Panc1 (cell line): ENCODE data around the gene DMBT1. TPM values are rescaled to one million over a fixed set of nuclear protein-coding genes. Genes with fewer than 3 reads are reported as not detected.

Experiments
- ATAC-seq: fragments of 200-7000 bp; cut with Tn5 transposase; 2 replicates; pipeline ENCODE4 v1.9.1; 2020; ENCODE audit warnings: mild to moderate bottlenecking, moderate library complexity
- BruUV-seq: library from RNA; stranded (reverse); fragments of 400-500 nt; replicated peaks from 2 replicates; lab custom pipeline; 2021; lab: Mats Ljungman, UMichigan
- CTCF ChIA-PET: fragments of 300-600 bp; sonication (Branson Sonifier 250); formaldehyde crosslinking; loops from one replicate; lab custom pipeline; 2022; ENCODE audit warnings: antibody characterized with exemption; lab: Charles Lee
- POLR2A ChIA-PET: fragments of 300-600 bp; sonication (Branson Sonifier 250); formaldehyde crosslinking; loops from one replicate; lab custom pipeline; 2022; ENCODE audit warnings: antibody characterized with exemption; lab: Charles Lee
- DNase-seq: peaks from one replicate; pipeline ENCODE4 v3.0.0-alpha.2; 2010; ENCODE audit warnings: low read depth, low spot score
- H3K27ac ChIP-seq: 2 replicates; pipeline ENCODE4 v1.5.1; 2011; ENCODE audit warnings: mild to moderate bottlenecking, low read length, inconsistent platforms
- H3K27me3 ChIP-seq: fragments of 200-500 bp; sonication (Bioruptor generic); 2 replicates; pipeline ENCODE4 v1.6.0; 2014; ENCODE audit warnings: low read length, inconsistent platforms; ENCODE audit not compliant: control insufficient read depth, insufficient read depth
- H3K36me3 ChIP-seq: fragments of 200-500 bp; sonication (Bioruptor generic); 2 replicates; pipeline ENCODE4 v1.5.1; 2014; ENCODE audit warnings: inconsistent platforms, mild to moderate bottlenecking, low read length, moderate library complexity; ENCODE audit not compliant: control insufficient read depth, insufficient read depth
- H3K4me1 ChIP-seq: 2 replicates; pipeline ENCODE4 v1.5.1; 2011; ENCODE audit warnings: inconsistent platforms, mild to moderate bottlenecking, low read length, moderate library complexity; ENCODE audit not compliant: control insufficient read depth, insufficient read depth
- H3K4me3 ChIP-seq, 2 experiments: 2 replicates each; pipeline ENCODE4 v1.5.1; 2011 to 2012; ENCODE audit warnings: low read depth in 2 of 2, low read length in 2 of 2, mild to moderate bottlenecking in 2 of 2, inconsistent platforms in 1 of 2, moderate library complexity in 1 of 2
- H3K9me3 ChIP-seq: fragments of 200-500 bp; sonication (Bioruptor generic); 2 replicates; pipeline ENCODE4 v1.5.1; 2014; ENCODE audit warnings: low read depth, mild to moderate bottlenecking, inconsistent platforms, low read length, moderate library complexity; ENCODE audit not compliant: control insufficient read depth, insufficient read depth
- CTCF ChIP-seq: fragments of 450-650 bp; IDR thresholded peaks from 2 replicates; pipeline ENCODE4 v1.5.1; 2017; ENCODE audit warnings: mild to moderate bottlenecking
- POLR2AphosphoS5 ChIP-seq: IDR thresholded peaks from 2 replicates; pipeline ENCODE4 v1.6.1; 2012; ENCODE audit warnings: mild to moderate bottlenecking, low read depth, low read length, moderate library complexity
- SIN3A ChIP-seq: IDR thresholded peaks from 2 replicates; pipeline ENCODE4 v1.6.1; 2012; ENCODE audit warnings: low read depth, mild to moderate bottlenecking, low read length, moderate library complexity, borderline replicate concordance; ENCODE audit not compliant: insufficient read depth
- TCF7L2 ChIP-seq: IDR thresholded peaks from 2 replicates; pipeline ENCODE4 v1.6.1; 2011; ENCODE audit warnings: mild to moderate bottlenecking, low read depth, low read length, inconsistent platforms
- in situ Hi-C: cut with HindIII; loops from 2 replicates; pipeline ENCODE4 v1.10.0; 2016; ENCODE audit warnings: low sequenced_read_pairs, low pct_unique_long_range_greater_than_20kb
- intact Hi-C: fragments of 100-400 bp; cut with micrococcal nuclease; formaldehyde crosslinking; loops from one replicate; pipeline ENCODE4 v1.10.0; 2022; ENCODE audit not compliant: unreplicated experiment
- total RNA-seq: library from RNA; stranded (reverse); gene quantifications from one replicate; pipeline ENCODE4 v1.2.1, GENCODE V29; 2021; ENCODE audit not compliant: unreplicated experiment
- TF ChIP-seq, protein P1 (sequence below), 2 experiments: IDR thresholded peaks; 2 replicates each; pipeline ENCODE4 v1.6.1; 2011 to 2012; ENCODE audit warnings: low read depth in 2 of 2, control low read depth in 1 of 2, low read length in 1 of 2, mild to moderate bottlenecking in 1 of 2, moderate library complexity in 1 of 2; ENCODE audit not compliant: insufficient read depth in 1 of 2

The DMBT1 gene
- total RNA-seq, 1 experiment from 2014 or later, result 0.05 TPM

- TF ChIP-seq, protein P1, sequence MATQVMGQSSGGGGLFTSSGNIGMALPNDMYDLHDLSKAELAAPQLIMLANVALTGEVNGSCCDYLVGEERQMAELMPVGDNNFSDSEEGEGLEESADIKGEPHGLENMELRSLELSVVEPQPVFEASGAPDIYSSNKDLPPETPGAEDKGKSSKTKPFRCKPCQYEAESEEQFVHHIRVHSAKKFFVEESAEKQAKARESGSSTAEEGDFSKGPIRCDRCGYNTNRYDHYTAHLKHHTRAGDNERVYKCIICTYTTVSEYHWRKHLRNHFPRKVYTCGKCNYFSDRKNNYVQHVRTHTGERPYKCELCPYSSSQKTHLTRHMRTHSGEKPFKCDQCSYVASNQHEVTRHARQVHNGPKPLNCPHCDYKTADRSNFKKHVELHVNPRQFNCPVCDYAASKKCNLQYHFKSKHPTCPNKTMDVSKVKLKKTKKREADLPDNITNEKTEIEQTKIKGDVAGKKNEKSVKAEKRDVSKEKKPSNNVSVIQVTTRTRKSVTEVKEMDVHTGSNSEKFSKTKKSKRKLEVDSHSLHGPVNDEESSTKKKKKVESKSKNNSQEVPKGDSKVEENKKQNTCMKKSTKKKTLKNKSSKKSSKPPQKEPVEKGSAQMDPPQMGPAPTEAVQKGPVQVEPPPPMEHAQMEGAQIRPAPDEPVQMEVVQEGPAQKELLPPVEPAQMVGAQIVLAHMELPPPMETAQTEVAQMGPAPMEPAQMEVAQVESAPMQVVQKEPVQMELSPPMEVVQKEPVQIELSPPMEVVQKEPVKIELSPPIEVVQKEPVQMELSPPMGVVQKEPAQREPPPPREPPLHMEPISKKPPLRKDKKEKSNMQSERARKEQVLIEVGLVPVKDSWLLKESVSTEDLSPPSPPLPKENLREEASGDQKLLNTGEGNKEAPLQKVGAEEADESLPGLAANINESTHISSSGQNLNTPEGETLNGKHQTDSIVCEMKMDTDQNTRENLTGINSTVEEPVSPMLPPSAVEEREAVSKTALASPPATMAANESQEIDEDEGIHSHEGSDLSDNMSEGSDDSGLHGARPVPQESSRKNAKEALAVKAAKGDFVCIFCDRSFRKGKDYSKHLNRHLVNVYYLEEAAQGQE (IDR thresholded peaks at IDR 0.05; ENCODE audit: insufficient read depth in 1 of 2, low read depth in 2 of 2, low read length in 1 of 2), result no peak
- TF ChIP-seq CTCF, result no peak
- TF ChIP-seq TCF7L2, result 0 out of 2 replicates have a peak, but pooled peaks have one; percentile 56
- ChIA-PET POLR2A (interaction anchor here (0.6 kb wide), 1 partner anchor 547 kb away, joined by 3 read pairs; no protein-coding TSS in a partner anchor), CTCF (no interaction called here)
- Histone ChIP-seq H3K27ac (no peak overlapping the region), H3K36me3 (no peaks in the 10 kb centered on the region), H3K4me1 (no peaks in the 10 kb centered on the region), H3K4me3 (no peak overlapping the region), H3K27me3 (peaks cover 30% of the 10 kb centered on the region), H3K9me3 (no peaks in the 10 kb centered on the region)
- DNase-seq, result no peak
- in situ Hi-C loops (no loop called here), intact Hi-C loops (no loop called here)
- BruUV-seq, result no TSS peak
- ATAC-seq, result no peak
These were observed 110.8 kb downstream of the DMBT1 start for GRCh38 chr10:122671355-122671754.

- Histone ChIP-seq H3K4me1 (no peaks in the 10 kb centered on the region), H3K27me3 (peaks cover 27% of the 10 kb centered on the region), H3K4me3 (no peak overlapping the region), H3K9me3 (no peaks in the 10 kb centered on the region), H3K27ac (no peak overlapping the region), H3K36me3 (no peaks in the 10 kb centered on the region)
- BruUV-seq, result no TSS peak
- intact Hi-C loops, result no loop called here
- in situ Hi-C loops, result no loop called here
- DNase-seq, result no peak
- CTCF ChIA-PET, result no interaction called here
- POLR2A ChIA-PET, result no interaction called here
- ATAC-seq, result no peak
- TF ChIP-seq POLR2AphosphoS5, result no peak
- TF ChIP-seq, protein P1 (IDR thresholded peaks at IDR 0.05; ENCODE audit: insufficient read depth in 1 of 2, low read depth in 2 of 2, low read length in 1 of 2), result no peak
- TF ChIP-seq SIN3A, result no peak
- no peak for TF ChIP-seq TCF7L2
- TF ChIP-seq CTCF, result no peak
These were observed 112.1 kb downstream of the DMBT1 start for GRCh38 chr10:122672655-122673054.
